NCI-H187 (cell line): ENCODE data around the gene MRPS24.
"Not testable (repeated sequence)": the region's sequence is repeated elsewhere in the genome, so short reads cannot be mapped to it uniquely, and the experiment has no call there.

Experiments
- DNase-seq, 2 experiments: peaks; one replicate each; lab custom pipeline; 2025; lab: John Stamatoyannopoulos, UW

Gene MRPS24

DNA sequence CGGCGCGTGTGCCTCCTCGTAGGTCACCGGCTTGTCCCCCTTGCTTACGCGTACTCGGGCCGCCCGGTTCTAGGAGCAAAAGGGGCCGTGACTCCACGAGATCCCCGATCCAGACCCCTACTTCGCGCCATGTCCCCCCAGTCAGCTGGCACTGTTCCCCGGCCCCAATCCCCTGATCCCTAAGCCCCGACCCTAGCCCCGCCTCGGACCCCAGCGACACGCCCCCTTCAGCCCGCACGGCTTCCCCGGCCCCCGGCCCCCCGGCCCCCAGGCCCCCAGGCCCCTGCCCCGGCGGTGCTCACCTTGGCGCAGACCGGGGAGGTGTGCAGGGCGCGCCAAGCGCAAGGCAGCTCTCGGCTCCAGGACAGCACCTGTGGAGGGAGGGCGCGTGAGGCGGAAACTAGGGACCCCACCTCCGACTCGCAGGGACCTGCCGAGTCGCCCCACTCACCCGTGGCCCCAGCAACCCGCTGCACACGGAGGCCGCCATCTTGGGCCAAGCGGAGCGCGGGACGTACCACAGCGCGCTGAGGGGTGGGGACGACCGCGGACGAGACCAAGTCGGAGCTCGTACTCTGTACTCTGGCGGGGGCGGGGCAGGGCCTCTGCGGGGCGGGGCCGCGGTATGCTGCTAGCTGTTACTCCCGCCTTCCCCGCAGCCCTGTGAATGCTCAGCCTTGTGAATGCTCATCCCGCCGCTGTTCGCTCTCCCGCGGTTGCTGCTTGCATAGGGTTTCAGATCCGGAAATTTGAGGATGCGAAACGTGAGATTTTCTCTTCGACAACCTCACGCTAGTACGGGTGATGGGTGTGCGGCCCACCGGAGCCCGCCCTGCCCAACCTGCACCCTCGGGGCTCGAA, at the start of gene MRPS24:
Gene MRPS24, minus strand, starts transcription at position 512 of the 861 bp plus-strand sequence. Its CDS starts 22 bp downstream, at position 490.
- peak; percentile 87 to 93 for DNase-seq

- DNase-seq = no peak
These were observed 46.6 kb upstream of the MRPS24 start for GRCh38 chr7:43915907-43916306.

DNA sequence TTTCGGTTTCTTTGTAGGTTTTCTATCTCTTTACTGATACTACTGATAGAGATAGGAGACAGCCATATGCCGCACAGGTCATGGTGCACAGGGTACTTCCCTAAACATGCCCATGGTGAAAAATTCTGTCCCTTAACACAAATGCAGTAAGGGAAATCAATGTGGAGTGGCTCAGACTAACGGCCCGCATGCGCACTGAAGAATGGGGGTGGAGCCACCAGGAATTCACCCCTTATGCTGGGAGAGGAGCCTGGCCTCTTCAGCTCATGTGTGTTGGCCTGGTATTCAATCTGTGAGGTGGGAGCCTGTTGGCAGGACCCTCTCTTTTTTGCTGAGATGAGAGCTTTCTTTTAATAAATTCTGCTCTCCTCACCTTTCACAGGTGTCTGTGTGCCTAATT, 45.5 kb upstream of the MRPS24 start:
- DNase-seq = no peak

- DNase-seq = peak in 1 of 2 experiments; percentile 6
These were observed 37.2 kb upstream of the MRPS24 start, which contains the start of gene URGCP for GRCh38 chr7:43906331-43907010. Gene URGCP (minus strand): TSS chr7:43906596. CDS start chr7:43906575, 21 bp downstream.

DNA sequence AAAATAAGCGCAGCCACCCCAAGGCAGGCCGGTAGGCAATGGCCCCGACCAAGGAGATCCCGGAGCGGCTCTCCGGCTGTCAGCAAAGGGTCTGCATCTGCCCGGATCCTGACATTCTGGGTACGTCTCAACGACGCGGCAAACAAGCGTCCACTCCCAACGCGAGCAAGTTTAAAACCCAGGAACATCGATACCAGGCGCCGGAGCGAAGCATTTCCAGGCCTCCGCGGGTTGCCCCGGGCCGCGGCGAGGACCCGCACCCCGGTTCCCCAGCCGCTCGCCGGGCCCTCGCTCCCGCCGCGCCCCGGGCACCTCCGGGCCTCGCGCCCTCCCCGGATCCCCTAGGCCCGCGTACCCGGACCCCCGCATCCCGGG, 36.6 kb upstream of the MRPS24 start:
- no peak for DNase-seq

- no peak for DNase-seq
These were observed 36.1 kb upstream of the MRPS24 start for GRCh38 chr7:43905209-43905946.

DNA sequence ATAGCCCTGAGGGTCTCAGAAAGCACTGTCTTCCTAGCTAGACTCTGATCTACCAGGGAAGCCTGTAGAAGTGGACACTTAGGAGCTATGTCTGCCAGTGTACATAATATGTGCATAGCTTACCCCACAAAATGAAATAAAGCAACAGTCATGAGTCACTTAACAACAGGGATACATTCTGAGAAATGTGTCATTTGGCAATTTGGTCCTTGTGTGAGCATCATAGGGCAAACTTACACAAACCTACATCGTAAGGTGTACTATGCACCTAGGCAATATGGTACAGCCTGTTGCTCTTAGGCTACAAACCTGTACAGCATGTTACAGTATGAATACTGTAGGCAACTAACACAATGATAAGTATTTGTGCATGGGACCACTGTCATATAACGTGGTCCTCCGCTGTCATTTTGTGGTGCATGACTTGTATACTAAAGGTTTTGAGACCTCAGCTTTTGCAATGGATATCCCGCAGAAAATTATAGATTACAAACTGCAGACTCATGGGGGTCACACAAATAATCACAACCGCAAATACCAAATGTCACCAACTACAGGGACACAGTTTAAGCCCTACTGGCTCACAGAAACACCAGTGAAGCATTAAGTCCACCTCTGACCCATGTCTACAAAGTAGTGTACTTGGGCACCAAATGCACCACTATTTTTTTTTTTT, 35.4 kb upstream of the MRPS24 start:
- DNase-seq = no peak

DNA sequence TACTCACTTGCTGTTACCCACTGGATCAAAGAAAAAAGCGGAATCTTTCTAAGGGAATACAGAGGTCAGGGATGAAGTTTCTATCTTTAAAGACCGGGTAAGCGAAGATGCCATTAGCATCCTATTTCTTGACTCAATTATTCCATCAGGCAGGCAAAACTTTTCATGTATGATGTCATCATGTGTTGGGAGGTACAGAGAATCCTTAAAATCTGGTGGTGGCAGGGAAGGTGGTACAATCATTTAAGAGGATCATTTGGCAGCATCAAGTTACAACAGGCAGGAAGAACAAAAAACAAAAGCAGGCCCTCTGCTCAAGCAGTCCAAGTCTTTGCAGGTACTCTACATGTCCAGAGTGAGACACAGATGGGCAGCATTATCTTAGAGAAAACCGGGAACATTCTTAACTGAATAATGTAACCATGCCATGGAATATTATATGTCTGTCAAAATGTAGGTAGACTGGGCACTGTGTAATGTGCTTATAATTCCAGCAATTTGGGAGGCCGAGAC, 33.3 kb upstream of the MRPS24 start:
- no peak for DNase-seq

DNA sequence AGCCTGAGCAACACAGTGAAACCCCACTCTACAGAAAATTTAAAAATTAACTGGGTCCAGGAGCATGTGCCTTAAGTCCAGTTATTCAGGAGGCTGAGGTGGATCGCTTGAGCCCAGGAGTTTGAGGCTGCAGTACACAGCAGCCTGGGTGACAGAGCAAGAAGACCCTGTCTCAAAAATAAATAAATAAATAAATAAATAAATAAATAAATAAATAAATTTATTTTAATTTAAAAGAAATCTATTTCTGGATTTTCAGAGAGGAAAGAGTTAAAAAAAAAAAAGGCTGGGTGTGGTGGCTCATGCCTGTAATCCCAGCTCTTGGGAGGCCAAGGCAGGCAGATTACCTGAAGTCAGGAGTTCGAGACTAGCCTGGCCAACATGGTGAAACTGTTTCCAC, 29.3 kb upstream of the MRPS24 start:
- not testable (repeated sequence) for DNase-seq

- DNase-seq = no peak
These were observed 26.6 kb upstream of the MRPS24 start for GRCh38 chr7:43895847-43896415.

- no peak for DNase-seq
These were observed 22.0 kb upstream of the MRPS24 start for GRCh38 chr7:43891069-43891955.

DNA sequence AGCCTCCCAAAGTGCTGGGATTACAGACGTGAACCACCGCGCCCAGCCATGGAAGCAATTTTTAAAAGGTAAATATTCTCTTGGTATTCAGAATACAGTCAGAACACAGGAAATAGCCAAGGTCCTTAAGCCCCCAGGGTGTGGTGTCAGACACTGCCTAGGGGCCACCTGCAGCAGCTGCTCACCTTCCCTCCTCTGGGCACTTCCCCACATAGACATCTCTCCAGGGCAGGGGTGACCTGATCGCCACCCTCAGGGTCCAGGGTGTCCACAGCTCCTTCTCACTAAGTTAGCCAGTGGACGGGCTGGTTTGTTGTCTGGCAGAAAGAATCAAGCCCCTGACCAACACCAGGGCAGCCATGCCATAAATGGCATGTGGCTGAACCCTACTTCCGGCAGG, 21.2 kb upstream of the MRPS24 start:
- DNase-seq = no peak

DNA sequence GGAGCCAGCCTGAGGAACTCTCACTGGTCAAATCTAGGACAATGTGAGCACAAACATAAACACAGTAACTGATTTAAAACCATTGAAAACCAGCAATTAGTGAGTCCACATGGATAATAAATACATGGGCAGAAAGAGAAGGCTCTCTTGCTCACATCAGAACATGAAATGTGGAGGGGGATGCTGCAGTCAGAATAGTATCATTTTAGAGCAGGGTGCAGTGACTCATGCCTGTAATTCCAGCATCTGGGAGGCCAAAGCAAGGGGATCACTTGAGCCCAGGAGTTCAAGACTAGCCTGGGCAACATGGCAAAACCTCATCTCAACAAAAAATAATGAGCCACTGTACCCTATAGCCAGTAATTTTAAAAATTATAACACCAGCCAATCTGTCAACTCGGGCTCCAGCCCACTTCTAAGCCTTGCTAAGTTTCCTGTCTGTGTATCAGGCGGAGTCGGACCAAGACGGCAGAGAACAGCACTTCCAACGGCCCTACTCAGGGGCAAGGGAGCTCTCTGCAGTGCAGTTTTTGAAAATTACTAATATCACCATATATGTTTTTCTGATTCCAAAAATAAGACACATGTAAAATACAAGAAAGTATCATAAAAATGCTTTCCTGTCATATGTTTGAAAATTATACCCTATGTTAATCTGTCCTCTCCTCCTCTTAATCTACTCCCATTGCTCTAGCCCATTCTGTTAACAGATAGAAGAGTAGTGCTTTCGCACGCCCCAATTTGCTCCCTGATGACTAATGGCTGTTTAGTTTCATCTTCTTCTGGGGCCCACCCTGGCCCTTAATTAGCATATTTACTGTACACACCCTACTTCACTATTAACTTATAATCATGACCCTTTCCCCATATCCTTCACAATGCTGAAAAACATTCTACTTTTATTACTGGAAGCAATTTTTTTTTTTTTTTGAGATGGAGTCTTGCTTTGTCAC, 20.0 kb upstream of the MRPS24 start:
- DNase-seq = no peak

- DNase-seq = no peak
These were observed 15.3 kb upstream of the MRPS24 start for GRCh38 chr7:43884617-43885016.

DNA sequence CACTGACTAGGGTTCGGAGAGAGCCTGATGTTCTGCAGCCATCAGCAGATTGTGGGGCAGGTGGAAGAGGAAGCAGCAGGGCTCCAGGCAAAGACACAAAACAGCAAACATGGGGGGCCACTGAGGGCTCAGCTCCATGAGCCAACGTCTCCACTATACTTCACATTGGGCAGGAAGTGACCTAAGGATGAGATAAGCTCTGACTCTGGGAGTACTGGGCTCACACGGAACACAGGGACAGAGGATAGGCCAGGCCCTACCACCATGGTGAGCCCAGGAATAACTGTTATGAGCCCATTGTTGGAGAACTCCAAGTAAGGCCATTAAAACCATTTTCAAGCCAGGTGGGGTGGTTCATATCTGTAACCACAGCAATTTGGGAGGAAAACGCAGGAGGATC, 14.9 kb upstream of the MRPS24 start:
- DNase-seq = no peak

GRCh38 chr7:43880596-43880995, 11.3 kb upstream of the MRPS24 start:
- DNase-seq = no peak

GRCh38 chr7:43879477-43879876, 10.2 kb upstream of the MRPS24 start:
- no peak for DNase-seq

GRCh38 chr7:43878867-43879266, 9.6 kb upstream of the MRPS24 start:
- no peak for DNase-seq
